K562 (cell line): ENCODE data around the gene TMEFF2. TPM values are rescaled to one million over a fixed set of nuclear protein-coding genes. Genes with fewer than 3 reads are reported as not detected.

Experiments used
- ATAC-seq: fragments of 200-7000 bp; cut with Tn5 transposase; 3 replicates; pipeline ENCODE4 v1.9.1; 2020; ENCODE audit warnings: moderate library complexity
- BruUV-seq: library from RNA; stranded (reverse); fragments of 400-500 nt; replicated peaks from 2 replicates; lab custom pipeline; 2021; lab: Mats Ljungman, UMichigan
- CTCF ChIA-PET: fragments of 300-600 bp; formaldehyde crosslinking; extraction: SDS; loops from one replicate; lab custom pipeline; 2021; ENCODE audit warnings: low intra/inter-chr PET ratio; lab: Yijun Ruan, JAX
- POLR2A ChIA-PET: fragments of 300-600, 350-650 bp; sonication (Branson Sonifier 250); formaldehyde crosslinking; extraction: SDS; loops from one replicate; lab custom pipeline; 2021; ENCODE audit warnings: antibody characterized with exemption, inconsistent platforms; lab: Yijun Ruan, JAX
- DNase-seq, 4 experiments: peaks; one replicate each; pipeline versions ENCODE4 v3.0.0 to v3.0.0-alpha.2; 2011 to 2018; ENCODE audit warnings: low spot score in 3 of 4, mixed read lengths in 3 of 4; ENCODE audit errors: extremely low read depth in 1 of 4
- FAIRE-seq: peaks from 2 replicates; lab custom pipeline; 2011; peaks lifted over from hg19 to GRCh38; lab: Jason Lieb, UNC
- H2AFZ ChIP-seq: 2 replicates; pipeline ENCODE4 v1.6.0; 2011; ENCODE audit warnings: low read depth, low read length, control low read depth, inconsistent platforms
- H3K27ac ChIP-seq: fragments of 200-600 bp; 3 replicates; pipeline ENCODE4 v1.8.0; 2011; ENCODE audit warnings: low read depth, mild to moderate bottlenecking, control low read depth, inconsistent platforms, low read length, moderate library complexity, mixed read lengths; ENCODE audit errors: extremely low read depth
- H3K27me3 ChIP-seq, 2 experiments: fragments of 300-600 bp in 1 of 2; 2 replicates in 1 of 2; 3 replicates in 1 of 2; pipeline versions ENCODE4 v1.6.0 to v1.8.0; 2011; ENCODE audit warnings: inconsistent platforms in 2 of 2, low read length in 2 of 2, mild to moderate bottlenecking in 1 of 2, mixed read lengths in 1 of 2, moderate library complexity in 1 of 2; ENCODE audit not compliant: control insufficient read depth in 2 of 2, insufficient read depth in 2 of 2
- H3K36me3 ChIP-seq: fragments of 300-600 bp; 3 replicates; pipeline ENCODE4 v1.8.0; 2011; ENCODE audit warnings: mild to moderate bottlenecking, low read length, inconsistent platforms; ENCODE audit not compliant: control insufficient read depth, insufficient read depth
- H3K4me1 ChIP-seq, 2 experiments: fragments of 200-600 bp in 1 of 2; replicated peaks in 1 of 2; 2 replicates in 1 of 2; 3 replicates in 1 of 2; pipeline versions ENCODE4 v1.5.1 to v1.8.0; 2011; ENCODE audit warnings: inconsistent platforms in 2 of 2, low read length in 2 of 2, mild to moderate bottlenecking in 1 of 2, mixed read lengths in 1 of 2, moderate library complexity in 1 of 2; ENCODE audit not compliant: control insufficient read depth in 2 of 2, insufficient read depth in 2 of 2
- H3K4me2 ChIP-seq: 2 replicates; pipeline ENCODE4 v1.6.1; 2011; ENCODE audit warnings: low read length, control low read depth, inconsistent platforms, mixed read lengths; ENCODE audit not compliant: insufficient read depth
- H3K4me3 ChIP-seq: fragments of 200-600 bp; sonication (generic), shearing (Covaris generic); 2 replicates; pipeline ENCODE4 v1.5.1; 2016; ENCODE audit warnings: control low read depth, inconsistent platforms
- H3K79me2 ChIP-seq: fragments of 200-600 bp; 3 replicates; pipeline ENCODE4 v1.8.0; 2011; ENCODE audit warnings: low read length, inconsistent platforms; ENCODE audit not compliant: control insufficient read depth, insufficient read depth
- H3K9ac ChIP-seq, 2 experiments: 2 replicates each; pipeline versions ENCODE4 v1.6.0 to v1.6.1; 2011; ENCODE audit warnings: low read depth in 2 of 2, low read length in 2 of 2, control low read depth in 1 of 2, inconsistent platforms in 1 of 2, mild to moderate bottlenecking in 1 of 2, mixed read lengths in 1 of 2; ENCODE audit not compliant: insufficient read depth in 1 of 2
- H3K9me1 ChIP-seq: one replicate; pipeline ENCODE4 v1.6.0; 2011; ENCODE audit warnings: inconsistent platforms, mild to moderate bottlenecking, low read length, moderate library complexity; ENCODE audit not compliant: control insufficient read depth, insufficient read depth
- H3K9me3 ChIP-seq: replicated peaks from 2 replicates; pipeline ENCODE4 v1.5.1; 2011; ENCODE audit warnings: low read depth, low read length, inconsistent platforms; ENCODE audit not compliant: control insufficient read depth, insufficient read depth
- H4K20me1 ChIP-seq: replicated peaks from 2 replicates; pipeline ENCODE4 v1.6.1; 2011; ENCODE audit warnings: low read length, inconsistent platforms, mixed read lengths; ENCODE audit not compliant: control insufficient read depth, insufficient read depth
- NCOA2 ChIP-seq, 2 experiments: fragments of 450-650 bp; IDR thresholded peaks; 2 replicates each; pipeline ENCODE4 v1.6.1; 2018; ENCODE audit warnings: mild to moderate bottlenecking in 2 of 2, moderate library complexity in 1 of 2; ENCODE audit not compliant: partially characterized antibody in 2 of 2
- ZFP91 ChIP-seq: sonication (generic); formaldehyde crosslinking; IDR thresholded peaks from 2 replicates; pipeline ENCODE4 v1.8.0; 2022; ENCODE audit warnings: mild to moderate bottlenecking, missing genetic modification reagents
- ZFX ChIP-seq: sonication (generic); formaldehyde crosslinking; IDR thresholded peaks from 2 replicates; pipeline ENCODE4 v1.8.0; 2022; ENCODE audit warnings: mild to moderate bottlenecking, missing genetic modification reagents, moderate library complexity
- WGBS: fragments of 100-300 bp; shearing (Covaris generic); methylation state at CpG from one replicate; pipeline ENCODE4 v1.1.6; 2016; ENCODE audit warnings: low coverage, mixed read lengths; ENCODE audit not compliant: insufficient coverage; ENCODE audit errors: missing lambda C conversion rate; 5-methylcytosine and 5-hydroxymethylcytosine counted together
- in situ Hi-C: fragments of 300-500 bp; cut with MboI; formaldehyde crosslinking; loops from 4 replicates; pipeline ENCODE4 v1.15.0; 2018; ENCODE audit warnings: inconsistent platforms, mixed read lengths
- intact Hi-C: fragments of 100-400 bp; cut with micrococcal nuclease; formaldehyde crosslinking; loops from 2 replicates; pipeline ENCODE4 v1.14.2; 2022
- polyA plus RNA-seq, 8 experiments: library from polyadenylated mRNA; depleted of rRNA in 4 of 8; stranded (reverse) in 5 of 8; unstranded in 3 of 8; fragments of >200 nt; fragmentation: Nextera tagmentation in 2 of 8; fragmentation: Illumina TruSeq in 1 of 8; extraction: Ambion mirVana in 2 of 8; extraction: Trizol in 1 of 8; gene quantifications; 2 replicates each; pipeline versions ENCODE4 v1.2.1 to v1.2.3, GENCODE V29; 2011 to 2014; ENCODE audit warnings: inconsistent platforms in 1 of 8, missing spikeins in 1 of 8
- total RNA-seq, 7 experiments: library from RNA; depleted of rRNA in 6 of 7; stranded (reverse); fragments of >200 nt in 6 of 7; fragmentation: Illumina TruSeq in 2 of 7; extraction: Trizol in 2 of 7; gene quantifications; 2 replicates each; pipeline versions ENCODE4 v1.2.1 to v1.2.3, GENCODE V29; 2011 to 2021; ENCODE audit warnings: low replicate concordance in 1 of 7
- TF ChIP-seq, protein P1 (sequence below): sonication (generic); formaldehyde crosslinking; IDR thresholded peaks from 2 replicates; pipeline ENCODE4 v1.8.1; 2023; ENCODE audit warnings: mild to moderate bottlenecking, missing genetic modification reagents

Gene TMEFF2
- total and polyA plus RNA-seq, 9 of the 15 experiments (the other 6 are each of a cell fraction or from before 2014, with no cell fraction given) = 1.4 TPM; not detected in 8

GRCh38 chr2:191933307-191934105, 261.2 kb downstream of the TMEFF2 start:
- Histone ChIP-seq H3K4me2 (no peak overlapping the region), H3K27me3 (no peaks in the 10 kb centered on the region), H3K9me3 (no peaks in the 10 kb centered on the region), H3K79me2 (no peaks in the 10 kb centered on the region), H3K36me3 (no peaks in the 10 kb centered on the region), H3K4me1 (peaks cover 0 to 9% of the 10 kb centered on the region in 2 experiments; a peak in 3 of 5 replicates), H3K27ac (no peak overlapping the region), H3K4me3 (no peak overlapping the region), H4K20me1 (no peaks in the 10 kb centered on the region), H3K9me1 (no peaks in the 10 kb centered on the region), H3K9ac (no peak overlapping the region), H2AFZ (no peak overlapping the region)
- ATAC-seq (no peak), DNase-seq (no peak), FAIRE-seq (no peak)
- TF ChIP-seq ZFX (CRISPR knock-in tag) (no peak), ZFP91 (CRISPR knock-in tag) (no peak), NCOA2 (IDR thresholded peaks at IDR 0.05; ENCODE audit: partially characterized antibody in 2 of 2) (no peak)
- TF ChIP-seq, protein P1, sequence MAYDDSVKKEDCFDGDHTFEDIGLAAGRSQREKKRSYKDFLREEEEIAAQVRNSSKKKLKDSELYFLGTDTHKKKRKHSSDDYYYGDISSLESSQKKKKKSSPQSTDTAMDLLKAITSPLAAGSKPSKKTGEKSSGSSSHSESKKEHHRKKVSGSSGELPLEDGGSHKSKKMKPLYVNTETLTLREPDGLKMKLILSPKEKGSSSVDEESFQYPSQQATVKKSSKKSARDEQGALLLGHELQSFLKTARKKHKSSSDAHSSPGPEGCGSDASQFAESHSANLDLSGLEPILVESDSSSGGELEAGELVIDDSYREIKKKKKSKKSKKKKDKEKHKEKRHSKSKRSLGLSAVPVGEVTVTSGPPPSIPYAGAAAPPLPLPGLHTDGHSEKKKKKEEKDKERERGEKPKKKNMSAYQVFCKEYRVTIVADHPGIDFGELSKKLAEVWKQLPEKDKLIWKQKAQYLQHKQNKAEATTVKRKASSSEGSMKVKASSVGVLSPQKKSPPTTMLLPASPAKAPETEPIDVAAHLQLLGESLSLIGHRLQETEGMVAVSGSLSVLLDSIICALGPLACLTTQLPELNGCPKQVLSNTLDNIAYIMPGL (CRISPR knock-in tag) = no peak
- CTCF ChIA-PET = no interaction called here
- in situ Hi-C loops = no loop called here
- intact Hi-C loops = no loop called here
- 71% methylated on average over 2 of the region's 2 CpGs for WGBS
- no TSS peak for BruUV-seq
- POLR2A ChIA-PET = interaction anchor here (0.8 kb wide), 1 partner anchor 98 kb away, joined by 3 read pairs; no protein-coding TSS in a partner anchor
